ENCODE results near the gene STXBP5.

- no peak for TF ChIP-seq CTCF (IDR thresholded peaks at IDR 0.05)
- no peak for TF ChIP-seq POLR2A (IDR thresholded peaks at IDR 0.05)
- TF ChIP-seq EP300 (IDR thresholded peaks at IDR 0.05), result no peak
Measured at GRCh38 chr6:147159536-147160374, 44.5 kb upstream of the STXBP5 start.
